NCI-H2171 (cell line): ENCODE results near the gene CLCN3.
"Not testable (repeated sequence)": the region's sequence is repeated elsewhere in the genome, so short reads cannot be mapped to it uniquely, and the experiment has no call there.

ENCODE experiments used
- DNase-seq: peaks from one replicate; lab custom pipeline; 2025; lab: John Stamatoyannopoulos, UW

The CLCN3 gene

GRCh38 chr4:169657470-169658107, 37.2 kb downstream of the CLCN3 start:
- no peak for DNase-seq

- DNase-seq: no peak
These were observed 37.8 kb downstream of the CLCN3 start for GRCh38 chr4:169658196-169658595.

GRCh38 chr4:169658975-169659715, 38.8 kb downstream of the CLCN3 start:
- no peak for DNase-seq

- peak; percentile 51 for DNase-seq
These were observed 39.6 kb downstream of the CLCN3 start for GRCh38 chr4:169659716-169660670.

GRCh38 chr4:169660929-169661328, 40.6 kb downstream of the CLCN3 start:
- DNase-seq: no peak

- no peak for DNase-seq
These were observed 41.4 kb downstream of the CLCN3 start for GRCh38 chr4:169661761-169662160.

- no peak for DNase-seq
These were observed 41.8 kb downstream of the CLCN3 start for GRCh38 chr4:169662206-169662605.

GRCh38 chr4:169663402-169663801, 43.0 kb downstream of the CLCN3 start:
- DNase-seq: no peak

- no peak for DNase-seq
These were observed 43.5 kb downstream of the CLCN3 start for GRCh38 chr4:169663831-169664230.

GRCh38 chr4:169664615-169665014, 44.2 kb downstream of the CLCN3 start:
- DNase-seq: no peak

- no peak for DNase-seq
These were observed 44.8 kb downstream of the CLCN3 start for GRCh38 chr4:169665046-169665737.

- no peak for DNase-seq
These were observed 47.8 kb downstream of the CLCN3 start for GRCh38 chr4:169668069-169668721.

GRCh38 chr4:169675825-169676224, 55.4 kb downstream of the CLCN3 start:
- DNase-seq: no peak

- DNase-seq: no peak
These were observed 56.9 kb downstream of the CLCN3 start for GRCh38 chr4:169677150-169677748.

- DNase-seq: not testable (repeated sequence)
These were observed 58.1 kb downstream of the CLCN3 start for GRCh38 chr4:169678486-169678885.

- not testable (repeated sequence) for DNase-seq
These were observed 58.7 kb downstream of the CLCN3 start for GRCh38 chr4:169678951-169679591.

GRCh38 chr4:169682372-169683047, 62.1 kb downstream of the CLCN3 start:
- DNase-seq: no peak

GRCh38 chr4:169689681-169690080, 69.3 kb downstream of the CLCN3 start:
- no peak for DNase-seq

- DNase-seq: no peak
These were observed 70.4 kb downstream of the CLCN3 start for GRCh38 chr4:169690787-169691186.

- no peak for DNase-seq
These were observed 78.0 kb downstream of the CLCN3 start for GRCh38 chr4:169698331-169698730.
